Testis (tissue), 3 donors: ENCODE measurements around the gene KAT2B. TPM values are rescaled to one million over a fixed set of nuclear protein-coding genes. Genes with fewer than 3 reads are reported as not detected.
"Not testable (repeated sequence)": the region's sequence is repeated elsewhere in the genome, so short reads cannot be mapped to it uniquely, and the experiment has no call there.

Experiments
- DNase-seq: peaks from one replicate; pipeline ENCODE4 v3.0.0-alpha.2; 2019
- H3K27ac ChIP-seq, 2 donors: fragments of 200-600 bp; sonication (generic); one replicate each; pipeline ENCODE4 v1.5.1; 2019
- H3K27me3 ChIP-seq: fragments of 200-600 bp; sonication (generic); one replicate; pipeline ENCODE4 v1.5.1; 2019
- H3K36me3 ChIP-seq: fragments of 200-600 bp; sonication (generic); one replicate; pipeline ENCODE4 v1.5.1; 2017; ENCODE audit warnings: low read depth; ENCODE audit errors: missing control alignments
- H3K4me1 ChIP-seq: fragments of 200-600 bp; sonication (generic); one replicate; pipeline ENCODE4 v1.5.1; 2019
- H3K4me3 ChIP-seq, 2 donors: fragments of 200-600 bp; sonication (generic); one replicate each; pipeline ENCODE4 v1.5.1; 2017 to 2019
- H3K9me3 ChIP-seq: fragments of 200-600 bp; sonication (generic); one replicate; pipeline ENCODE4 v1.5.1; 2017
- POLR2A ChIP-seq: fragments of 450-650 bp; IDR thresholded peaks from one replicate; pipeline ENCODE4 v1.6.1; 2017; ENCODE audit warnings: antibody characterized with exemption, mild to moderate bottlenecking, moderate library complexity
- WGBS, 2 donors: methylation state at CpG; one replicate each; pipeline ENCODE4 v1.1.5; 2018; 5-methylcytosine and 5-hydroxymethylcytosine counted together
- intact Hi-C: fragments of 100-400 bp; cut with DNase I; formaldehyde crosslinking; loops from one replicate; pipeline ENCODE4 v1.15.1; 2023; ENCODE audit warnings: low total_unique reads
- polyA plus RNA-seq: library from polyadenylated mRNA; stranded (reverse); fragments of 350-450 nt; fragmentation: Illumina TruSeq; extraction: RNeasy Lipid Tissue Mini Kit (QIAGEN cat#74804); gene quantifications from one replicate; pipeline ENCODE4 v1.2.3, GENCODE V29; 2014; ENCODE audit warnings: low read depth, low replicate concordance; ENCODE audit not compliant: insufficient read depth
- total RNA-seq, 2 donors: library from RNA; depleted of rRNA; stranded (reverse); fragments of >200 nt; gene quantifications; one replicate each; pipeline ENCODE4 v1.2.3, GENCODE V29; 2016
- TF ChIP-seq, protein P1 (sequence below), 3 experiments: fragments of 450-650 bp in 2 of 3; fragments of 200-600 bp in 1 of 3; sonication (generic) in 1 of 3; IDR thresholded peaks; one replicate each; pipeline ENCODE4 v1.5.1; 2016 to 2019; ENCODE audit warnings: antibody characterized with exemption in 3 of 3, mild to moderate bottlenecking in 2 of 3, moderate library complexity in 1 of 3

Gene KAT2B
- total and polyA plus RNA-seq, 3 donors from 2014 or later = 5.3 to 9.9 (median 6.5) TPM

- DNase-seq = no peak
- Histone ChIP-seq H3K9me3 (no peaks in the 10 kb centered on the region), H3K36me3 (no peaks in the 10 kb centered on the region), H3K4me3 (no peak overlapping the region), H3K27ac (peak overlapping the region in 1 of 2 donors; percentile 54), H3K27me3 (no peaks in the 10 kb centered on the region), H3K4me1 (peaks cover 15% of the 10 kb centered on the region)
- no peak for TF ChIP-seq POLR2A
- TF ChIP-seq, protein P1, sequence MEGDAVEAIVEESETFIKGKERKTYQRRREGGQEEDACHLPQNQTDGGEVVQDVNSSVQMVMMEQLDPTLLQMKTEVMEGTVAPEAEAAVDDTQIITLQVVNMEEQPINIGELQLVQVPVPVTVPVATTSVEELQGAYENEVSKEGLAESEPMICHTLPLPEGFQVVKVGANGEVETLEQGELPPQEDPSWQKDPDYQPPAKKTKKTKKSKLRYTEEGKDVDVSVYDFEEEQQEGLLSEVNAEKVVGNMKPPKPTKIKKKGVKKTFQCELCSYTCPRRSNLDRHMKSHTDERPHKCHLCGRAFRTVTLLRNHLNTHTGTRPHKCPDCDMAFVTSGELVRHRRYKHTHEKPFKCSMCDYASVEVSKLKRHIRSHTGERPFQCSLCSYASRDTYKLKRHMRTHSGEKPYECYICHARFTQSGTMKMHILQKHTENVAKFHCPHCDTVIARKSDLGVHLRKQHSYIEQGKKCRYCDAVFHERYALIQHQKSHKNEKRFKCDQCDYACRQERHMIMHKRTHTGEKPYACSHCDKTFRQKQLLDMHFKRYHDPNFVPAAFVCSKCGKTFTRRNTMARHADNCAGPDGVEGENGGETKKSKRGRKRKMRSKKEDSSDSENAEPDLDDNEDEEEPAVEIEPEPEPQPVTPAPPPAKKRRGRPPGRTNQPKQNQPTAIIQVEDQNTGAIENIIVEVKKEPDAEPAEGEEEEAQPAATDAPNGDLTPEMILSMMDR (IDR thresholded peaks at IDR 0.05) = no peak
- intact Hi-C loops = no loop called here
- 32 to 50% methylated on average over 2 of the region's 2 CpGs for WGBS, 2 donors
Measured at GRCh38 chr3:20022954-20023622, 17.2 kb upstream of the KAT2B start.

DNA sequence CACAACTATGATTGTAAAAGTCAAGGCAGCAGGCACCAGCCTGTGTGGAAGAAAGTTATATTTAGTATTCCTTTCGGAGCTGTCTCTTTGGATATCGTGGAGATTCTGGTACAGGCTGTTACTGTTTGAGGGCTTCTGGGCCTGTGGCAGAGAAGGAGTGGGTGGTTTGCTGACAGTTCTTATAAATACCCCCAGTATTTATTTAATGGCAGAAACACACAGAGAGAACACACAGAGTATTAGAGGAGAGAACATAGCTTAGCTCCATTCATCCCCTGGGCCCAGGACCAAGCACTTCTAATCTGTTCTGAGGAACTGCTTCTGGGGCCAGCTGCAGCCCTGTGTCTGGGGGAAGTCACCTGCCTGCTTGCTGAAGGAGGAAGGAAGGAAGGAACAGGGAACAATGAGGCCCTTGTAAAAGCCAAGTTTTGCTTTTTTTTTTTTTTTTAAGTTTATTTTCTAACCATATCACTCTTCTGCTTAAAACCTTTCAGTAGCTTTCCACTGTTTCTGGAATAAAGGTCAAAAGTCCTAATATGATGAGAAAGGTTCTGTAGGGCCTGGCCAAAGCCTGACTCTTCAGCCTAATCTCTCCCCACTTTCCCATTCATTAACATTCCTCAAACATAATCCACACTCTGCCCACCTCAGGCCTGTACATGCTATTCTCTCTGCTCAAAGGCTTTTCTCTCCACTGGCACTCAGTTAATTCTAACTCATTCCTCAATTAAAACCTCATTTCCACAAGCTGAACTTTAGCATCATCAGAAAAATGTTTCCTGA is 16.4 kb upstream of the KAT2B start:
- H3K4me1 ChIP-seq = peaks cover 15% of the 10 kb centered on the region
- H3K27me3 ChIP-seq = no peaks in the 10 kb centered on the region
- H3K9me3 ChIP-seq = no peaks in the 10 kb centered on the region
- H3K4me3 ChIP-seq = no peak overlapping the region
- no peaks in the 10 kb centered on the region for H3K36me3 ChIP-seq
- WGBS, 2 donors = 26 to 51% methylated on average over 2 of the region's 2 CpGs
- peak; percentile 65 for DNase-seq
- peak overlapping the region in 1 of 2 donors; percentile 54 for H3K27ac ChIP-seq
- TF ChIP-seq, protein P1 (IDR thresholded peaks at IDR 0.05) = no peak
- TF ChIP-seq POLR2A = no peak
- intact Hi-C loops = no loop called here

DNA sequence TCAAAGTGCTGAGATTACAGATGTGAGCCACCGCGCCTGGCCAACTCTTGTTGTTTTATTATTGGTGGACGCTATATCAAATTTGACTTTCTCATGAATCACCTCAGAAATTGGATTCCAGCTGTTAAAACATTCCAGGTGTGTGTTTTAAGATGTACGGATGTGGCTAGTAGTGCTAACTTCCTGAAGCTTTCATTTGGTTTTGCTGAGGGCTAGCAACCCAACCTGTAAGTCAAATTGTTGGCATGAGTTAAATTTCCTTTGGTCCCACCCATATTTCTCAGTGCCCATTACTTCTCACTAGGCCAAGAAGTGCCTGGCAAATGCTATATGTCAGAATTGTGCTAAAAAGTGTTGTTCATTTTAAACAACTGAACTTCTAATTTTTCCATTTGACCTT is 13.1 kb upstream of the KAT2B start:
- WGBS, 2 donors = 82 to 97% methylated on average over 4 of the region's 4 CpGs
- Histone ChIP-seq H3K4me3 (no peak overlapping the region), H3K36me3 (no peaks in the 10 kb centered on the region), H3K27me3 (no peaks in the 10 kb centered on the region), H3K27ac (no peak overlapping the region), H3K4me1 (peaks cover 15% of the 10 kb centered on the region), H3K9me3 (no peaks in the 10 kb centered on the region)
- DNase-seq = no peak
- intact Hi-C loops = no loop called here
- TF ChIP-seq, protein P1 (IDR thresholded peaks at IDR 0.05) = no peak
- TF ChIP-seq POLR2A = no peak

DNA sequence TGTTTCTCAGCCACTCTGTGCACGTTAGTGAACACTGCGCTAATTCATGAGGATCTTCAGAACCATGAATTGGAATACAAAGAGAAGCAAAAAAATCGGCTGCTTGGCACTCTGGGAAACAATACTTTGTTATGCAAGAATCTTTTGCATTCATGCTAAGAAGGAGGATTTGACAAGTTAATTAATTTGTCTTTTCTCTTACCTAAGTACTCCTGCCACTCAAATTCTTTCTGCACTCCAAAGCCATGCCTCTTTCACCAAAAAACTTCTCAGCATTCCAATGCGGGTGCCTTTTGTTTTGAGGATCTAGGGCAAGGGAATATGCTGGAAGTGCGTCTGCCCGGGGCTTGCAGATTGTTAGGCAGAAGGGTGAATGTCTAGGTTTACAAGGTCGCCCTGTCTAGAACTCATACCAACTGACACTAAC is 11.3 kb upstream of the KAT2B start:
- intact Hi-C loops = no loop called here
- no peak for TF ChIP-seq POLR2A
- TF ChIP-seq, protein P1 (IDR thresholded peaks at IDR 0.05) = no peak
- no peaks in the 10 kb centered on the region for H3K9me3 ChIP-seq
- H3K27me3 ChIP-seq = no peaks in the 10 kb centered on the region
- peaks cover 5% of the 10 kb centered on the region for H3K4me1 ChIP-seq
- H3K36me3 ChIP-seq = no peaks in the 10 kb centered on the region
- no peak for DNase-seq
- no peak overlapping the region for H3K4me3 ChIP-seq
- no peak overlapping the region for H3K27ac ChIP-seq
- 68 to 70% methylated on average over 7 of the region's 7 CpGs for WGBS, 2 donors

GRCh38 chr3:20031939-20032338 is 8.3 kb upstream of the KAT2B start:
- WGBS, 2 donors = 88 to 97% methylated on average over 7 of the region's 7 CpGs
- H3K9me3 ChIP-seq, intact Hi-C loops, H3K4me3 ChIP-seq, H3K4me1 ChIP-seq, H3K27ac ChIP-seq, H3K36me3 ChIP-seq, DNase-seq, H3K27me3 ChIP-seq: not testable (repeated sequence)
